Activated naive CD8-positive, alpha-beta T cell treated with anti-CD3 and anti-CD28 coated beads, Interleukin-2, amount 50 U/mL, for 24 hours (primary cell): ENCODE results near the gene MAPK11.

Experiments
- ATAC-seq: fragments of 150-1000 bp; cut with Tn5 transposase; one replicate; pipeline ENCODE4 v1.10.0; 2021
- DNase-seq: peaks from one replicate; pipeline ENCODE4 v3.0.0; 2021
- H3K27ac Mint-ChIP-seq: one replicate; pipeline ENCODE4 v1.8.0; 2021; ENCODE audit warnings: mild to moderate bottlenecking, mixed read lengths
- H3K27me3 Mint-ChIP-seq: one replicate; pipeline ENCODE4 v1.8.0; 2021; ENCODE audit warnings: mixed read lengths
- H3K36me3 Mint-ChIP-seq: one replicate; pipeline ENCODE4 v1.8.0; 2021; ENCODE audit warnings: low read depth, mixed read lengths
- H3K4me1 Mint-ChIP-seq: one replicate; pipeline ENCODE4 v1.8.0; 2021; ENCODE audit warnings: mixed read lengths
- H3K4me3 Mint-ChIP-seq: one replicate; pipeline ENCODE4 v1.8.0; 2021; ENCODE audit warnings: mild to moderate bottlenecking, moderate library complexity, mixed read lengths
- H3K9me3 Mint-ChIP-seq: one replicate; pipeline ENCODE4 v1.8.0; 2021; ENCODE audit warnings: mixed read lengths

Gene MAPK11

GRCh38 chr22:50269970-50270665, at the start of gene MAPK11:
Gene MAPK11, minus strand, starts transcription at chr22:50270380. Its CDS starts 88 bp downstream, at chr22:50270292.
- H3K4me3 Mint-ChIP-seq: peak within 1 kb of the TSS; percentile 66
- peaks cover 5% of the 10 kb centered on the region for H3K27me3 Mint-ChIP-seq
- no peaks in the 10 kb centered on the region for H3K36me3 Mint-ChIP-seq
- DNase-seq: peak; percentile 65
- H3K4me1 Mint-ChIP-seq: peaks cover 10% of the 10 kb centered on the region
- H3K27ac Mint-ChIP-seq: no peak within 1 kb of the TSS
- no peaks in the 10 kb centered on the region for H3K9me3 Mint-ChIP-seq
- ATAC-seq: peak; percentile 42

GRCh38 chr22:50319503-50319951, 49.3 kb upstream of the MAPK11 start:
- no peaks in the 10 kb centered on the region for H3K9me3 Mint-ChIP-seq
- ATAC-seq: no peak
- H3K4me3 Mint-ChIP-seq: no peak overlapping the region
- H3K27ac Mint-ChIP-seq: no peak overlapping the region
- peaks cover 9% of the 10 kb centered on the region for H3K4me1 Mint-ChIP-seq
- no peak for DNase-seq
- H3K27me3 Mint-ChIP-seq: no peaks in the 10 kb centered on the region
- H3K36me3 Mint-ChIP-seq: no peaks in the 10 kb centered on the region

GRCh38 chr22:50318698-50319411, 48.7 kb upstream of the MAPK11 start:
- Mint-ChIP-seq H3K27me3 (no peaks in the 10 kb centered on the region), H3K4me3 (no peak overlapping the region), H3K9me3 (no peaks in the 10 kb centered on the region), H3K4me1 (peaks cover 15% of the 10 kb centered on the region), H3K27ac (no peak overlapping the region), H3K36me3 (no peaks in the 10 kb centered on the region)
- ATAC-seq (no peak), DNase-seq (no peak)

GRCh38 chr22:50318356-50318697, 48.1 kb upstream of the MAPK11 start:
- H3K9me3 Mint-ChIP-seq: no peaks in the 10 kb centered on the region
- H3K27me3 Mint-ChIP-seq: no peaks in the 10 kb centered on the region
- DNase-seq (no peak), ATAC-seq (no peak)
- H3K4me3 Mint-ChIP-seq: no peak overlapping the region
- no peak overlapping the region for H3K27ac Mint-ChIP-seq
- no peaks in the 10 kb centered on the region for H3K36me3 Mint-ChIP-seq
- peaks cover 18% of the 10 kb centered on the region for H3K4me1 Mint-ChIP-seq

- DNase-seq (no peak), ATAC-seq (no peak)
- H3K27me3 Mint-ChIP-seq: no peaks in the 10 kb centered on the region
- no peak overlapping the region for H3K27ac Mint-ChIP-seq
- H3K4me1 Mint-ChIP-seq: peaks cover 18% of the 10 kb centered on the region
- no peaks in the 10 kb centered on the region for H3K9me3 Mint-ChIP-seq
- no peaks in the 10 kb centered on the region for H3K36me3 Mint-ChIP-seq
- H3K4me3 Mint-ChIP-seq: no peak overlapping the region
These were observed 47.5 kb upstream of the MAPK11 start for GRCh38 chr22:50317674-50318073.

- no peaks in the 10 kb centered on the region for H3K27me3 Mint-ChIP-seq
These were observed 47.0 kb upstream of the MAPK11 start for GRCh38 chr22:50317178-50317577.

GRCh38 chr22:50316114-50317065, 46.2 kb upstream of the MAPK11 start:
- DNase-seq (no peak), ATAC-seq (no peak)
- Mint-ChIP-seq H3K9me3 (no peaks in the 10 kb centered on the region), H3K27me3 (no peaks in the 10 kb centered on the region), H3K4me1 (peaks cover 18% of the 10 kb centered on the region), H3K4me3 (no peak overlapping the region), H3K36me3 (no peaks in the 10 kb centered on the region), H3K27ac (no peak overlapping the region)

More at GRCh38 chr22:50317178-50317577, 47.0 kb upstream of the MAPK11 start:
- Mint-ChIP-seq H3K27ac (no peak overlapping the region), H3K9me3 (no peaks in the 10 kb centered on the region), H3K36me3 (no peaks in the 10 kb centered on the region), H3K4me1 (peaks cover 18% of the 10 kb centered on the region), H3K4me3 (no peak overlapping the region)
- no peak for DNase-seq
- no peak for ATAC-seq

GRCh38 chr22:50315289-50316113, 45.3 kb upstream of the MAPK11 start:
- Mint-ChIP-seq H3K4me1 (peaks cover 18% of the 10 kb centered on the region), H3K27me3 (no peaks in the 10 kb centered on the region), H3K36me3 (no peaks in the 10 kb centered on the region), H3K9me3 (no peaks in the 10 kb centered on the region), H3K27ac (no peak overlapping the region), H3K4me3 (peak overlapping the region; percentile 65)
- ATAC-seq (no peak), DNase-seq (no peak)

- H3K27me3 Mint-ChIP-seq: no peaks in the 10 kb centered on the region
- ATAC-seq: peak; percentile 96
- DNase-seq: peak; percentile 84
- no peaks in the 10 kb centered on the region for H3K36me3 Mint-ChIP-seq
- H3K4me1 Mint-ChIP-seq: peaks cover 18% of the 10 kb centered on the region
- H3K4me3 Mint-ChIP-seq: peak overlapping the region; percentile 79
- no peaks in the 10 kb centered on the region for H3K9me3 Mint-ChIP-seq
- peak overlapping the region; percentile 70 for H3K27ac Mint-ChIP-seq
These were observed 44.5 kb upstream of the MAPK11 start for GRCh38 chr22:50314455-50315288.

GRCh38 chr22:50314081-50314454, 43.9 kb upstream of the MAPK11 start:
- no peak for ATAC-seq
- DNase-seq: no peak
- H3K4me3 Mint-ChIP-seq: peak overlapping the region; percentile 79
- H3K4me1 Mint-ChIP-seq: peaks cover 18% of the 10 kb centered on the region
- H3K9me3 Mint-ChIP-seq: no peaks in the 10 kb centered on the region
- H3K27ac Mint-ChIP-seq: peak overlapping the region; percentile 70
- H3K27me3 Mint-ChIP-seq: no peaks in the 10 kb centered on the region
- no peaks in the 10 kb centered on the region for H3K36me3 Mint-ChIP-seq

- ATAC-seq (no peak), DNase-seq (no peak)
- Mint-ChIP-seq H3K27ac (no peak overlapping the region), H3K4me3 (peak overlapping the region; percentile 79), H3K9me3 (no peaks in the 10 kb centered on the region), H3K36me3 (no peaks in the 10 kb centered on the region), H3K27me3 (no peaks in the 10 kb centered on the region), H3K4me1 (peaks cover 20% of the 10 kb centered on the region)
These were observed 43.4 kb upstream of the MAPK11 start for GRCh38 chr22:50313600-50313999.

GRCh38 chr22:50313021-50313420, 42.8 kb upstream of the MAPK11 start:
- Mint-ChIP-seq H3K27me3 (no peaks in the 10 kb centered on the region), H3K9me3 (no peaks in the 10 kb centered on the region), H3K4me1 (peaks cover 21% of the 10 kb centered on the region), H3K36me3 (no peaks in the 10 kb centered on the region), H3K27ac (no peak overlapping the region), H3K4me3 (no peak overlapping the region)
- DNase-seq: no peak
- ATAC-seq: no peak

GRCh38 chr22:50312371-50312770, 42.2 kb upstream of the MAPK11 start:
- no peak for ATAC-seq

More at GRCh38 chr22:50312371-50312770, 42.2 kb upstream of the MAPK11 start:
- Mint-ChIP-seq H3K27ac (no peak overlapping the region), H3K4me1 (peaks cover 21% of the 10 kb centered on the region), H3K4me3 (no peak overlapping the region), H3K27me3 (no peaks in the 10 kb centered on the region), H3K9me3 (no peaks in the 10 kb centered on the region), H3K36me3 (no peaks in the 10 kb centered on the region)
- no peak for DNase-seq
